CD4-positive, alpha-beta T cell (primary cell): ENCODE measurements around the gene TMEM117. TPM values are rescaled to one million over a fixed set of nuclear protein-coding genes. Genes with fewer than 3 reads are reported as not detected.
A peak's percentile ranks its signal among the peaks of the same experiment; 100 is the strongest.

Source experiments
- ATAC-seq: fragments of 200-7000 bp; cut with Tn5 transposase; one replicate; pipeline ENCODE4 v1.10.0; 2022; ENCODE audit warnings: mild to moderate bottlenecking; ENCODE audit not compliant: poor library complexity
- CTCF ChIA-PET: fragments of 350-600 bp; sonication (Branson Sonifier 250); formaldehyde crosslinking; loops from one replicate; lab custom pipeline; 2021; ENCODE audit warnings: antibody characterized with exemption, inconsistent platforms; lab: Charles Lee
- POLR2A ChIA-PET: fragments of 350-600 bp; sonication (Branson Sonifier 250); formaldehyde crosslinking; loops from one replicate; lab custom pipeline; 2021; ENCODE audit warnings: antibody characterized with exemption, inconsistent platforms; lab: Charles Lee
- DNase-seq, 14 experiments: peaks; one replicate each; pipeline ENCODE4 v3.0.0-alpha.2; 2013 to 2020; ENCODE audit warnings: mixed read lengths in 2 of 14
- H3K27ac ChIP-seq, 2 donors: one replicate each; pipeline versions ENCODE4 v1.5.1 to v1.7.0; 2013; ENCODE audit warnings: low read length in 2 of 2, low read depth in 1 of 2, mild to moderate bottlenecking in 1 of 2
- H3K27me3 ChIP-seq, 2 experiments: 1 replicate in 1 of 2; 2 replicates in 1 of 2; pipeline versions ENCODE4 v1.6.1 to v1.7.0; 2013; ENCODE audit warnings: low read length in 2 of 2, control low read depth in 1 of 2, mild to moderate bottlenecking in 1 of 2, moderate library complexity in 1 of 2; ENCODE audit not compliant: insufficient read depth in 2 of 2, control insufficient read depth in 1 of 2
- H3K36me3 ChIP-seq: one replicate; pipeline ENCODE4 v1.6.1; 2013; ENCODE audit warnings: low read length, control low read depth; ENCODE audit not compliant: insufficient read depth
- H3K4me1 ChIP-seq: one replicate; pipeline ENCODE4 v1.6.1; 2013; ENCODE audit warnings: low read length, control low read depth; ENCODE audit not compliant: insufficient read depth
- H3K4me3 ChIP-seq: one replicate; pipeline ENCODE4 v1.5.1; 2013; ENCODE audit warnings: mild to moderate bottlenecking, low read length, moderate library complexity
- H3K9me3 ChIP-seq, 2 experiments: 1 replicate in 1 of 2; 2 replicates in 1 of 2; pipeline versions ENCODE4 v1.6.1 to v1.7.0; 2013; ENCODE audit warnings: low read length in 2 of 2, mild to moderate bottlenecking in 2 of 2, control low read depth in 1 of 2, moderate library complexity in 1 of 2; ENCODE audit not compliant: control insufficient read depth in 1 of 2, insufficient read depth in 1 of 2
- H3K27ac Mint-ChIP-seq: one replicate; pipeline ENCODE4 v1.8.0; 2020; ENCODE audit warnings: mixed read lengths
- H3K27me3 Mint-ChIP-seq: one replicate; pipeline ENCODE4 v1.8.0; 2021; ENCODE audit warnings: mixed read lengths
- H3K36me3 Mint-ChIP-seq: one replicate; pipeline ENCODE4 v1.8.0; 2021; ENCODE audit warnings: low read depth, mixed read lengths
- H3K4me1 Mint-ChIP-seq: one replicate; pipeline ENCODE4 v1.8.0; 2021; ENCODE audit warnings: low read depth, mixed read lengths
- H3K4me3 Mint-ChIP-seq: one replicate; pipeline ENCODE4 v1.8.0; 2020; ENCODE audit warnings: mild to moderate bottlenecking, mixed read lengths
- H3K9me3 Mint-ChIP-seq: one replicate; pipeline ENCODE4 v1.8.0; 2020; ENCODE audit warnings: mixed read lengths
- CTCF ChIP-seq: fragments of 200-600 bp; IDR thresholded peaks from one replicate; pipeline ENCODE4 v1.8.0; 2022; ENCODE audit warnings: antibody characterized with exemption, mild to moderate bottlenecking
- intact Hi-C, 2 experiments: fragments of 100-400 bp; cut with DNase I in 1 of 2; cut with micrococcal nuclease in 1 of 2; formaldehyde crosslinking; loops; one replicate each; pipeline versions ENCODE4 v1.15.1 to v1.9.0; 2023 to 2025; cut with DNase I, micrococcal nuclease
- total RNA-seq, 174 experiments: library from RNA in 2 of 174; stranded (reverse) in 2 of 174; gene quantifications; one replicate each; pipeline ENCODE4 v1.2.3 and lab custom pipeline; 2021 to 2026

TMEM117 gene
- total RNA-seq, 2 experiments from 2014 or later, result 3.4 to 4.4 TPM

- Mint-ChIP-seq H3K36me3 (no peaks in the 10 kb centered on the region), H3K4me3 (no peak overlapping the region), H3K9me3 (no peaks in the 10 kb centered on the region), H3K4me1 (no peaks in the 10 kb centered on the region), H3K27ac (no peak overlapping the region), H3K27me3 (no peaks in the 10 kb centered on the region)
- ChIA-PET POLR2A (no interaction called here), CTCF (no interaction called here)
- Histone ChIP-seq H3K4me1 (no peaks in the 10 kb centered on the region), H3K27ac (no peak overlapping the region), H3K36me3 (no peaks in the 10 kb centered on the region), H3K9me3 (no peaks in the 10 kb centered on the region), H3K27me3 (no peaks in the 10 kb centered on the region), H3K4me3 (no peak overlapping the region)
- intact Hi-C loops, result no loop called here
- DNase-seq (no peak), ATAC-seq (no peak)
- no peak for TF ChIP-seq CTCF
Measured at GRCh38 chr12:43912859-43913258, 77.0 kb downstream of the TMEM117 start.

GRCh38 chr12:43914391-43914790 is 78.5 kb downstream of the TMEM117 start:
- Histone ChIP-seq H3K4me1 (no peaks in the 10 kb centered on the region), H3K4me3 (no peak overlapping the region), H3K27me3 (no peaks in the 10 kb centered on the region), H3K36me3 (no peaks in the 10 kb centered on the region), H3K27ac (no peak overlapping the region), H3K9me3 (no peaks in the 10 kb centered on the region)
- no peak overlapping the region for H3K27ac Mint-ChIP-seq
- H3K36me3 Mint-ChIP-seq, result no peaks in the 10 kb centered on the region
- CTCF ChIA-PET, result no interaction called here
- H3K4me1 Mint-ChIP-seq, result no peaks in the 10 kb centered on the region
- peak; percentile 14 for TF ChIP-seq CTCF
- ATAC-seq, result no peak
- DNase-seq, result no peak
- intact Hi-C loops, result no loop called here
- no peaks in the 10 kb centered on the region for H3K9me3 Mint-ChIP-seq
- POLR2A ChIA-PET, result no interaction called here
- no peak overlapping the region for H3K4me3 Mint-ChIP-seq
- no peaks in the 10 kb centered on the region for H3K27me3 Mint-ChIP-seq

- DNase-seq, result no peak
- Mint-ChIP-seq H3K36me3 (no peaks in the 10 kb centered on the region), H3K27ac (no peak overlapping the region), H3K4me1 (no peaks in the 10 kb centered on the region), H3K27me3 (no peaks in the 10 kb centered on the region), H3K4me3 (no peak overlapping the region), H3K9me3 (no peaks in the 10 kb centered on the region)
- H3K27ac ChIP-seq, result no peak overlapping the region
- no peaks in the 10 kb centered on the region for H3K4me1 ChIP-seq
- CTCF ChIA-PET, result no interaction called here
- no peak for TF ChIP-seq CTCF
- H3K27me3 ChIP-seq, result no peaks in the 10 kb centered on the region
- H3K36me3 ChIP-seq, result no peaks in the 10 kb centered on the region
- no peaks in the 10 kb centered on the region for H3K9me3 ChIP-seq
- intact Hi-C loops, result no loop called here
- H3K4me3 ChIP-seq, result no peak overlapping the region
- ATAC-seq, result no peak
- POLR2A ChIA-PET, result no interaction called here
Measured at GRCh38 chr12:43914923-43915468, 79.1 kb downstream of the TMEM117 start.
